HEK293T (cell line): Measurements from ENCODE around the gene SLC25A44.

ENCODE experiments used
- ARNT ChIP-seq: fragments of 450-650 bp; IDR thresholded peaks from 2 replicates; pipeline ENCODE4 v1.6.1; 2017; ENCODE audit warnings: mild to moderate bottlenecking
- BHLHE40 ChIP-seq: fragments of 450-650 bp; IDR thresholded peaks from 2 replicates; pipeline ENCODE4 v1.6.1; 2016; ENCODE audit warnings: mild to moderate bottlenecking, moderate library complexity, borderline replicate concordance
- FOXK2 ChIP-seq: fragments of 450-650 bp; IDR thresholded peaks from 2 replicates; pipeline ENCODE4 v1.6.1; 2016; ENCODE audit warnings: mild to moderate bottlenecking
- FOXM1 ChIP-seq: fragments of 450-650 bp; IDR thresholded peaks from 2 replicates; pipeline ENCODE4 v1.6.1; 2017; ENCODE audit warnings: mild to moderate bottlenecking, borderline replicate concordance
- L3MBTL2 ChIP-seq: fragments of 450-650 bp; conservative IDR thresholded peaks from 2 replicates; pipeline ENCODE4 v1.6.1; 2016; ENCODE audit warnings: mild to moderate bottlenecking
- TARDBP ChIP-seq: fragments of 450-650 bp; IDR thresholded peaks from 2 replicates; pipeline ENCODE4 v1.6.1; 2016

DNA sequence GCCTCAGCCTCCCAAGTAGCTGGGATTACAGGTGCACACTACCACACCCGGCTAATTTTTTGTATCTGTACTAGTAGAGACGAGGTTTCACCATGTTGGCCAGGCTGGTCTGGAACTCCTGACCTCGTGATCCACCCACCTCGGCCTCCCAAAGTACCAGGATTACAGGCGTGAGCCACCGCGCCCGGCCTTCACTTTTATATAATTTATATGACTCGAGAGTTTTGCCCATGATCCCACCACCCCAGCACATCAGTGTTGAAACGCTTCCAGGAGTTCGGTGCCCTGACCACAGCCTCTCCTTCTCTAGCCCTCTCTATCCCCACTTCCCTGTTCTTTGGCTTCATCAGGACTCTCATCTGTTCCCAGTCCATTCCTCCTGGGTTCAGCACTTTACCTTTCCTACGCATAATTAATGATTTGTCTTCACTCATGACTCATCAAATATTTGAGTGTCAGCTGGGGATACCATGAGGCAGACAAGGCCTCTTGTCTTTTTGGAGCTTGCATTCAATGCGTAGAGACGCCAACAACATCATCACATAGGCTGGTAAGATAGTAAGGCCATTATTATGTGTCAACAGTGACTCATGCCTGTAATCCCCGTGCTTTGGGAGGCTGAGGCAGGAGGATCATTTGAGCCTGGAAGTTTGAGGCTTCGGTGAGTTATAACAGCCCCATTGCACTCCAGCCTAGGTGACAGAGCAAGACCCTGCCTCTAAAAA is 20.3 kb downstream of the SLC25A44 start:
- no peak for TF ChIP-seq BHLHE40
- TF ChIP-seq FOXM1: no peak
- TF ChIP-seq L3MBTL2: no peak
- no peak for TF ChIP-seq TARDBP
- no peak for TF ChIP-seq FOXK2
- TF ChIP-seq ARNT: no peak
